GM19099 (cell line): Measurements from ENCODE around the gene SCYGR2.

Experiments used
- POLR2A ChIP-seq: IDR thresholded peaks from 3 replicates; pipeline ENCODE4 v1.6.1; 2011; ENCODE audit warnings: low read depth; ENCODE audit not compliant: insufficient read length; ENCODE audit errors: extremely low read depth

The SCYGR2 gene

GRCh38 chr2:227602358-227602757, 3.7 kb downstream of the SCYGR2 start:
- no peak for TF ChIP-seq POLR2A

- TF ChIP-seq POLR2A = no peak
These were observed 7.8 kb downstream of the SCYGR2 start for GRCh38 chr2:227606476-227606875.

GRCh38 chr2:227607941-227608340, 9.2 kb downstream of the SCYGR2 start:
- no peak for TF ChIP-seq POLR2A

GRCh38 chr2:227608561-227609338, 10.1 kb downstream of the SCYGR2 start:
- no peak for TF ChIP-seq POLR2A

GRCh38 chr2:227610123-227610522, 11.4 kb downstream of the SCYGR2 start:
- no peak for TF ChIP-seq POLR2A

GRCh38 chr2:227612546-227613271, 14.0 kb downstream of the SCYGR2 start:
- TF ChIP-seq POLR2A = no peak

GRCh38 chr2:227613272-227613660, 14.6 kb downstream of the SCYGR2 start:
- TF ChIP-seq POLR2A = no peak

GRCh38 chr2:227614246-227614645, 15.6 kb downstream of the SCYGR2 start:
- no peak for TF ChIP-seq POLR2A

GRCh38 chr2:227614740-227615139, 16.0 kb downstream of the SCYGR2 start, which contains the start of gene SCYGR3:
TSS of gene SCYGR3 (minus strand) at chr2:227614840. CDS start at chr2:227614840, 0 bp downstream.
- TF ChIP-seq POLR2A = no peak

GRCh38 chr2:227615181-227615580, 16.5 kb downstream of the SCYGR2 start:
- TF ChIP-seq POLR2A = no peak

GRCh38 chr2:227615906-227616305, 17.2 kb downstream of the SCYGR2 start:
- TF ChIP-seq POLR2A = no peak

GRCh38 chr2:227616631-227617030, 17.9 kb downstream of the SCYGR2 start:
- no peak for TF ChIP-seq POLR2A

GRCh38 chr2:227617316-227618230, 18.9 kb downstream of the SCYGR2 start, which contains the start of gene SCYGR4:
TSS of gene SCYGR4 (plus strand) at chr2:227617498. CDS start at chr2:227617498, 0 bp downstream.
- TF ChIP-seq POLR2A = no peak

GRCh38 chr2:227623226-227623625, 24.5 kb downstream of the SCYGR2 start:
- TF ChIP-seq POLR2A = no peak

GRCh38 chr2:227625420-227625819, 26.7 kb downstream of the SCYGR2 start:
- TF ChIP-seq POLR2A = no peak
